Vagina (tissue), 2 donors: ENCODE results near the gene SLIT2. TPM values are rescaled to one million over a fixed set of nuclear protein-coding genes. Genes with fewer than 3 reads are reported as not detected.
A peak's percentile ranks its signal among the peaks of the same experiment; 100 is the strongest.

Experiments
- DNase-seq, 2 donors: peaks; one replicate each; pipeline ENCODE4 v3.0.0-alpha.2; 2017; ENCODE audit errors: extremely low spot score in 2 of 2
- H3K27ac ChIP-seq: fragments of 200-600 bp; sonication (generic); one replicate; pipeline ENCODE4 v1.5.1; 2019
- H3K27me3 ChIP-seq: fragments of 200-600 bp; sonication (generic); one replicate; pipeline ENCODE4 v1.5.1; 2019
- H3K36me3 ChIP-seq, 2 donors: fragments of 200-600 bp; sonication (generic); one replicate each; pipeline ENCODE4 v1.5.1; 2017 to 2019
- H3K4me1 ChIP-seq: fragments of 200-600 bp; sonication (generic); one replicate; pipeline ENCODE4 v1.5.1; 2019
- H3K4me3 ChIP-seq, 2 donors: fragments of 200-600 bp; sonication (generic); 1 replicate in 1 of 2; 2 replicates in 1 of 2; pipeline ENCODE4 v1.5.1; 2016 to 2019
- H3K9me3 ChIP-seq: fragments of 200-600 bp; sonication (generic); one replicate; pipeline ENCODE4 v1.5.1; 2019
- POLR2A ChIP-seq, 2 donors: fragments of 450-650 bp; IDR thresholded peaks; one replicate each; pipeline ENCODE4 v1.6.1; 2017; ENCODE audit warnings: antibody characterized with exemption in 2 of 2, mild to moderate bottlenecking in 2 of 2, moderate library complexity in 2 of 2
- POLR2AphosphoS5 ChIP-seq, 2 donors: sonication (generic); formaldehyde crosslinking; IDR thresholded peaks; one replicate each; pipeline ENCODE4 v1.9.0; 2017; ENCODE audit warnings: antibody characterized with exemption in 2 of 2, mild to moderate bottlenecking in 2 of 2, low read depth in 1 of 2; ENCODE audit not compliant: insufficient read depth in 1 of 2
- intact Hi-C: fragments of 100-400 bp; cut with DNase I; formaldehyde crosslinking; loops from one replicate; pipeline ENCODE4 v1.15.1; 2023
- total RNA-seq: library from RNA; depleted of rRNA; stranded (reverse); fragments of >200 nt; gene quantifications from one replicate; pipeline ENCODE4 v1.2.3, GENCODE V29; 2016
- TF ChIP-seq, protein P1 (sequence below), 3 experiments: fragments of 450-650 bp in 2 of 3; fragments of 200-600 bp in 1 of 3; sonication (generic) in 1 of 3; IDR thresholded peaks; one replicate each; pipeline ENCODE4 v1.5.1; 2017 to 2019; ENCODE audit warnings: antibody characterized with exemption in 3 of 3, mild to moderate bottlenecking in 2 of 3, moderate library complexity in 2 of 3

SLIT2 gene
- total RNA-seq, 1 donor from 2014 or later, result 29.2 TPM

DNA sequence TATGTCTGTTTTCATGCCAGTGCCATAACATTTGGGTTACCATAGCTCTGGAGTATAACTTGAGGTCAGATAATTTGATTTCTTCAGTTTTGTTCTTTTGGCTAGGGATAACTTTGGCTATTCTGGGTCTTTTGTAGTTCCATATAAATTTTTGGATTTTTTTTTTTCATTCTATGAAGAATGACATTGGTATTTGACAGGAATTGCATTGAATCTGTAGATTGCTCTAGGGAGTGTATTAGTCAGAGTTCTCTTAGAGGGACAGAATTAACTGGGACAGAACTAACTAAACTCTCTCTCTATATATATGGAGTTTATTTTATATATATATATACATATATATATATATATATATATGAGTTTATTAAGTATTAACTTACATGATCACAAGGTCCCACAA, 32.2 kb upstream of the SLIT2 start:
- H3K4me1 ChIP-seq, result no peaks in the 10 kb centered on the region
- no peak overlapping the region for H3K27ac ChIP-seq
- TF ChIP-seq, protein P1, sequence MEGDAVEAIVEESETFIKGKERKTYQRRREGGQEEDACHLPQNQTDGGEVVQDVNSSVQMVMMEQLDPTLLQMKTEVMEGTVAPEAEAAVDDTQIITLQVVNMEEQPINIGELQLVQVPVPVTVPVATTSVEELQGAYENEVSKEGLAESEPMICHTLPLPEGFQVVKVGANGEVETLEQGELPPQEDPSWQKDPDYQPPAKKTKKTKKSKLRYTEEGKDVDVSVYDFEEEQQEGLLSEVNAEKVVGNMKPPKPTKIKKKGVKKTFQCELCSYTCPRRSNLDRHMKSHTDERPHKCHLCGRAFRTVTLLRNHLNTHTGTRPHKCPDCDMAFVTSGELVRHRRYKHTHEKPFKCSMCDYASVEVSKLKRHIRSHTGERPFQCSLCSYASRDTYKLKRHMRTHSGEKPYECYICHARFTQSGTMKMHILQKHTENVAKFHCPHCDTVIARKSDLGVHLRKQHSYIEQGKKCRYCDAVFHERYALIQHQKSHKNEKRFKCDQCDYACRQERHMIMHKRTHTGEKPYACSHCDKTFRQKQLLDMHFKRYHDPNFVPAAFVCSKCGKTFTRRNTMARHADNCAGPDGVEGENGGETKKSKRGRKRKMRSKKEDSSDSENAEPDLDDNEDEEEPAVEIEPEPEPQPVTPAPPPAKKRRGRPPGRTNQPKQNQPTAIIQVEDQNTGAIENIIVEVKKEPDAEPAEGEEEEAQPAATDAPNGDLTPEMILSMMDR (IDR thresholded peaks at IDR 0.05), result no peak
- TF ChIP-seq POLR2AphosphoS5 (IDR thresholded peaks at IDR 0.05; ENCODE audit: insufficient read depth in 1 of 2, low read depth in 1 of 2) (no peak), POLR2A (IDR thresholded peaks at IDR 0.05) (no peak)
- no peak for DNase-seq
- intact Hi-C loops, result no loop called here
- H3K36me3 ChIP-seq, result no peaks in the 10 kb centered on the region
- no peaks in the 10 kb centered on the region for H3K9me3 ChIP-seq
- H3K27me3 ChIP-seq, result no peaks in the 10 kb centered on the region
- H3K4me3 ChIP-seq, result no peak overlapping the region

DNA sequence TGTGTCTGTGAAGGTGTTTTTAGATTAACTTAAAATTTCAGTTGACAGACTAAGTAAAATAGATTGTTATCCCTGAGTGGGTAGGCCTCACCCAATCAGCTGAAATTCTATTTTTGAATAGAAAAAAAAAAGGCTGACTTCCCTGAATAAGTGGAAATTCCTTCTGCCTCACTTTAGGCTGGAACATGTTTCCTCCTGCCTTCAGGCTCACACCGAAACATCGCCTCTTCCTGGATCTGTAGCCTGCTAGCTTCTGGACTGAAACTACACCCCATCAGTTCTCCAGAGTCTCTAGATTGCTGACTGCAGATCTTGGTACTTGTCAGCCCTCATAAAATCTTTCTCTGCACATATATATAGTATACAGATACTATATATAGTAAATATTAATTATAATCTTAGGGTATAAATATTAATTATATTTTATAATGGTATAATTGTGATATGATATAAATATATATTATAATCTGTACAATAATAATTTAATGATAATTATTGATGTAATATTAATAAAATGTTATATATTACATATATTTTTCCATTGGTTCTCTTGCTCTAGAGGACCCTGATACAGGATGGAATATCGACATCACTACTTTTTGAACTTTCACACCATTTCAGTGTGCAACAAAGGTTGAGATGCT, 13.7 kb upstream of the SLIT2 start:
- H3K4me3 ChIP-seq, result no peak overlapping the region
- no peaks in the 10 kb centered on the region for H3K27me3 ChIP-seq
- no peaks in the 10 kb centered on the region for H3K36me3 ChIP-seq
- no peak for TF ChIP-seq POLR2AphosphoS5 (IDR thresholded peaks at IDR 0.05; ENCODE audit: insufficient read depth in 1 of 2, low read depth in 1 of 2)
- no peak for TF ChIP-seq POLR2A (IDR thresholded peaks at IDR 0.05)
- TF ChIP-seq, protein P1 (IDR thresholded peaks at IDR 0.05), result no peak
- H3K9me3 ChIP-seq, result no peaks in the 10 kb centered on the region
- H3K27ac ChIP-seq, result no peak overlapping the region
- intact Hi-C loops, result no loop called here
- no peak for DNase-seq
- H3K4me1 ChIP-seq, result no peaks in the 10 kb centered on the region

DNA sequence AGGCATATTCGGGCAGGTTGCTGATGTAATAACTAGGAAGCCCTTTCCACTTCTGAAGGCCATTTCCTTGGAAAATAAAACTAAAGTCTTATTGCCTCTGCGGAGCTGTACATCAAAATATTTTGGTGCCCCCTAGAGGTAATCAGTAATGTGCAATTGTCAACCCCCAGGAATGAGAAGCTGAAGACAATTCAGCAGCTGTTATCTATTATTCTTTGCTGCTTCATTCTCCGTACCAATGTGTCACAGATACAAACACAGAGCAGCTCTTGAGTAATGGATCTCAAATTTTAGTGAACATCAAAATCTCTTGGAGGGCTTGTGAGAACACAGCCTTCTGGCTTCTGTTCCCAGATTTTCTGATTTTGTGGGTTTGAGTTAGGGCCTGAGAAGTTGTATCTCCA, 3.5 kb upstream of the SLIT2 start:
- H3K27me3 ChIP-seq, result no peaks in the 10 kb centered on the region
- no peak overlapping the region for H3K27ac ChIP-seq
- TF ChIP-seq POLR2A (IDR thresholded peaks at IDR 0.05) (no peak), POLR2AphosphoS5 (IDR thresholded peaks at IDR 0.05; ENCODE audit: insufficient read depth in 1 of 2, low read depth in 1 of 2) (no peak)
- TF ChIP-seq, protein P1 (IDR thresholded peaks at IDR 0.05), result peak; percentile 30 to 47 (median 41)
- intact Hi-C loops, result no loop called here
- peaks cover 10% of the 10 kb centered on the region for H3K4me1 ChIP-seq
- H3K4me3 ChIP-seq, result no peak overlapping the region
- H3K9me3 ChIP-seq, result no peaks in the 10 kb centered on the region
- no peak for DNase-seq
- H3K36me3 ChIP-seq, result no peaks in the 10 kb centered on the region

DNA sequence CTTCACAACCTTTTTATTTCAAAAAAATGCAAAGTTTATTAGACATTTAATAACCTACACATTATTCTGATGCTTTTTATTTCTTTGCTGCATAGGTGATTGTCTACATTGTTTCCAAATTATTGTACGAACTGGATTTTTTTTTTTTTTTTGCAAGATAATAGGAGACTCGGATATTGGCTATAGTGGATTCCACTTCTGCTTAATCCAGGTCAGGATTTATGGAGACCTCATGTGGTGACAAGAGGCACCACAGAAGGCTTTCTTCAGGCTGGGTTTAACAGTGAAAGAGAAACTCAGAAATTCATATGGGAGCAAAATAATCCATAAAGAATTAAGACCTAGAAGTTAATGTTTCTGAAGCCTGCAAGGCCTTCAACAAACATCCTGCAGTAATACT, 2.4 kb upstream of the SLIT2 start:
- peaks cover 15% of the 10 kb centered on the region for H3K4me1 ChIP-seq
- no peak overlapping the region for H3K4me3 ChIP-seq
- no peaks in the 10 kb centered on the region for H3K9me3 ChIP-seq
- H3K27ac ChIP-seq, result no peak overlapping the region
- no peak for DNase-seq
- intact Hi-C loops, result no loop called here
- TF ChIP-seq POLR2AphosphoS5 (IDR thresholded peaks at IDR 0.05; ENCODE audit: insufficient read depth in 1 of 2, low read depth in 1 of 2), result no peak
- TF ChIP-seq, protein P1 (IDR thresholded peaks at IDR 0.05), result no peak
- TF ChIP-seq POLR2A (IDR thresholded peaks at IDR 0.05), result no peak
- H3K36me3 ChIP-seq, result no peaks in the 10 kb centered on the region
- H3K27me3 ChIP-seq, result no peaks in the 10 kb centered on the region

DNA sequence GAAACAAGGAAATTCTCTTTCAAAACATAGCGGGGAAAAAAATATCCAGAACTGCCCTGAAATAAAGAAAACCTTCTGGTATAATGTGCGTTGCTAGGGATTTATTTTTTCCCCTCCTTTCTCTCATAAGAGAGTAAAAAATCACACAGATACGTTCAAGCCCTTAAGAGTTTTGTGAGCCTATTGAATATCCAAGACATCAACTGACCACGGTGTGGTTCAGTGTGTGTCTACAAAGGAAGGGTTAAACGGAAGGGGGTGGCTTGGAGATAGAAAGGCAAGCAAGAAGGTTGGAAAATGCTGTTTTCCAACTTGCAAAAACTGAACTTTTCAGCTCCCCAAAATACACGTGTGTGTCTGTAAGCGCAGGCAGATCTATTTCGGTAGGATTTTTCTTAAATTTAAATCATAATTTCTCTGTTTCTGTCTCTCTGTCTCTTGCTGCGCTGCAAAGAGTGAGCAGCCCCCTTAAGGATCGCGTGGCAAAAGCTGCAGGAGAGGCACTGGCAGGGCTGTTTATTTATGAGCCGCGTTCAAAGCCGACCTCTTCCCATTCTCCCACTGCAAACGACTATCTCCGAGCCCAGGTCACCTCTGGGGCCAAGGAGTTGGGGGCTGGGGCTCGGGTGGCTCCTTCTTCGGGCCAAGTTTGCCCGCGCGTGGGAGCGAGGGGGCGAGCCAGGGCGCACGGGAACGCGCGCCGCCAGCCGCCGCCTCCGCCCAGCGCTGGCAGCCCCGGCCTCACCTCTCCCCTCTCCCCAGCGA, 492 bp upstream of the SLIT2 start:
- Histone ChIP-seq H3K4me3 (peak overlapping the region; percentile 59 to 62), H3K27me3 (no peaks in the 10 kb centered on the region), H3K27ac (peak overlapping the region; percentile 49), H3K9me3 (no peaks in the 10 kb centered on the region), H3K4me1 (peaks cover 15% of the 10 kb centered on the region), H3K36me3 (no peaks in the 10 kb centered on the region)
- TF ChIP-seq, protein P1 (IDR thresholded peaks at IDR 0.05), result no peak
- intact Hi-C loops, result no loop called here
- peak in 1 of 2 donors; percentile 89 for DNase-seq
